Activated naive CD8-positive, alpha-beta T cell treated with anti-CD3 and anti-CD28 coated beads, Interleukin-2, amount 50 U/mL, for 24 hours (primary cell): ENCODE measurements around the gene C11orf24.

Source experiments
- ATAC-seq: fragments of 150-1000 bp; cut with Tn5 transposase; one replicate; pipeline ENCODE4 v1.10.0; 2021
- DNase-seq: peaks from one replicate; pipeline ENCODE4 v3.0.0; 2021
- H3K27ac Mint-ChIP-seq: one replicate; pipeline ENCODE4 v1.8.0; 2021; ENCODE audit warnings: mild to moderate bottlenecking, mixed read lengths
- H3K27me3 Mint-ChIP-seq: one replicate; pipeline ENCODE4 v1.8.0; 2021; ENCODE audit warnings: mixed read lengths
- H3K36me3 Mint-ChIP-seq: one replicate; pipeline ENCODE4 v1.8.0; 2021; ENCODE audit warnings: low read depth, mixed read lengths
- H3K4me1 Mint-ChIP-seq: one replicate; pipeline ENCODE4 v1.8.0; 2021; ENCODE audit warnings: mixed read lengths
- H3K4me3 Mint-ChIP-seq: one replicate; pipeline ENCODE4 v1.8.0; 2021; ENCODE audit warnings: mild to moderate bottlenecking, moderate library complexity, mixed read lengths
- H3K9me3 Mint-ChIP-seq: one replicate; pipeline ENCODE4 v1.8.0; 2021; ENCODE audit warnings: mixed read lengths

The C11orf24 gene

DNA sequence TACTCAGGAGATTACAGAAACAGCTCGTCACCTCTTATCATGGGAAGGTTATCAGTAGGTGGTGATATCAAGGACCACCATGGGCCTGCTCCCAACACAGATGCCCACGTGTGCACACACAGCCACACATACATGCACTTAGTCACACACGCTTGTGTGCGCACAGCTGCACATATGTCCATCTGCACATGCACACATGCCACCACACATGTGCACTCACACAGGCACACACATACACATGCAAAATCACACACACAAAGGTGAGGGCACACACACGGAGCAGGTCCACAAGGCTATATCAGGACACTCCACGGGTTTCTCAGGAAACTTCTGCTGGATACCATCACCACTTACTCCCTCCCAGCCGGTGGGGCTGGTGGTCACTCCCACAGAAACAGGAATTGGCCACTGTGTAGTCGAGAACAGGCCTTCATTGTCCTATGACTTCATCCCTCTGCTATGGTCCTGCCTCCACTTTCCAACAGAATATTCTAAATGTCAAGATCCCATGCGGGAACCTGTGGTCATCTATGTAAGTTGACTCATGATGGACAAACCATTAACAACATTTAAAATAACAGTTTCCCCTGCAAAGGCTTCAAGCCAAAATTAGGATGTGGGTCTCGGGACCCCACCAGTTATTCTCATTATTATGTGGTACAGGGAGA is 2.2 kb downstream of the C11orf24 start:
- H3K27me3 Mint-ChIP-seq: no peaks in the 10 kb centered on the region
- H3K36me3 Mint-ChIP-seq: peaks cover 26% of the 10 kb centered on the region
- ATAC-seq (no peak), DNase-seq (no peak)
- peaks cover 37% of the 10 kb centered on the region for H3K4me1 Mint-ChIP-seq
- H3K9me3 Mint-ChIP-seq: no peaks in the 10 kb centered on the region
- peak overlapping the region; percentile 9 for H3K4me3 Mint-ChIP-seq
- H3K27ac Mint-ChIP-seq: no peak overlapping the region

DNA sequence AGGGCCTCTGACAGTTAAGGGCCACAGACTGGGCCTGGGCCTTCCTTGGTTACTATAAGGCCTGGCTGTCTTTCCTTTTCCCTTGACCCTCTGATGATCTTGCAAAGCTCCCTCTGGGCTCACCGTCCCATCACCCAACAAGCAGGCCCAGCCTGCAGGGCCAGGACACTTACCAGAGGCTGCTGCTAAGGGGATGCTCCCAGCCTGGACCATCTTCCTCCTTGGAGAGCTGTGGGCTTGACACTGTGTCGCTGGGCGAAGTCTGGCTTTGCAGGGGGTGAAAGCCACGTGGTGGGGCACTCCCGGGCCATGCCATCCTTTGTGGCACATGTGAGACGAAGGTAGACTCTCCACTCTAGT is 3.9 kb downstream of the C11orf24 start:
- ATAC-seq (no peak), DNase-seq (no peak)
- Mint-ChIP-seq H3K27ac (no peak overlapping the region), H3K36me3 (peaks cover 38% of the 10 kb centered on the region), H3K27me3 (no peaks in the 10 kb centered on the region), H3K9me3 (no peaks in the 10 kb centered on the region), H3K4me3 (no peak overlapping the region), H3K4me1 (peaks cover 31% of the 10 kb centered on the region)

DNA sequence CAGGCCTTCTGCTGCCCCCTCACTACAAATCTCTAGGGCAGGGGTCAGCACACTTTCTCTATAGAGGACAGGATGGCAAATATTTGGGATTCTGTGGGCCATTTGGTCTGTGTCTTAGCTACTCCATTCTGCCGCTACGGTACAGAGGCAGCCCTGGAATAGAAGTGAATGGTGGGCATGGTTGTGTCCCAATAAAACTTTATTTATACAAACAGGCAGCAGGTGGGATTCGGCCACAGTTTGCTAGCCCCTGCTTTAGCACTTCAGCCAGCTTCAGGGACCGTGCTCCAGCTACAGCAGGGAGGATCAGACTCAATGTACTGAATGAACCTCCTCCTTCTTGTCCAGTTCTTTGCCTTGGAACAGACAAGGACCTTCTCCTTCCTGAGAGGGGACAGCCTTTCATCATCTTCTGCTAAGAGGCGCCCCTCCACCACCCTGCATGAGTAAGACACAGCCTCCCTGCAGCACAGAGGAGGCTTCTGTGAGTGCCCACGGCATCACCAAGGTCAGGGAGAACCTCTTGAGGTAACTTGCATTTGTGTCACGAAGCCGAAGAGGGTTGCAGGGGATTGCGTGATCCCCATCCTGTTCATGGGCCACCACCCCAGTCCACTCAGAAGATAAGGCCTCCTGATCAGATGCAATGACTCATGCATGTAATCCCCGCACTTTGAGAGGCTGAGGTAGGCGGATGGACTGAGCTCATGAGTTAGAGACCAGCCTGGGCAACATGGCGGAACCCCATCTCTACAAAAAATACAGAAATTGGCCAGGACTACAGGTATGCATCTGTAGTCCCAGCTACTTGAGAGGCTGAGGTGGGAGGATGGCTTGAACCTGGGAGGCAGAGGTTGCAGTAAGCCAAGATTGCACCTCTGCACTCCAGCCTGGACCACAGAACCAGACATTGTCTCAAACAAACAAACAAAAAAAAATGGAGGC is 4.6 kb downstream of the C11orf24 start:
- no peaks in the 10 kb centered on the region for H3K27me3 Mint-ChIP-seq
- H3K27ac Mint-ChIP-seq: no peak overlapping the region
- H3K36me3 Mint-ChIP-seq: peaks cover 41% of the 10 kb centered on the region
- H3K4me3 Mint-ChIP-seq: no peak overlapping the region
- H3K4me1 Mint-ChIP-seq: peaks cover 25% of the 10 kb centered on the region
- no peak for ATAC-seq
- DNase-seq: no peak
- no peaks in the 10 kb centered on the region for H3K9me3 Mint-ChIP-seq

DNA sequence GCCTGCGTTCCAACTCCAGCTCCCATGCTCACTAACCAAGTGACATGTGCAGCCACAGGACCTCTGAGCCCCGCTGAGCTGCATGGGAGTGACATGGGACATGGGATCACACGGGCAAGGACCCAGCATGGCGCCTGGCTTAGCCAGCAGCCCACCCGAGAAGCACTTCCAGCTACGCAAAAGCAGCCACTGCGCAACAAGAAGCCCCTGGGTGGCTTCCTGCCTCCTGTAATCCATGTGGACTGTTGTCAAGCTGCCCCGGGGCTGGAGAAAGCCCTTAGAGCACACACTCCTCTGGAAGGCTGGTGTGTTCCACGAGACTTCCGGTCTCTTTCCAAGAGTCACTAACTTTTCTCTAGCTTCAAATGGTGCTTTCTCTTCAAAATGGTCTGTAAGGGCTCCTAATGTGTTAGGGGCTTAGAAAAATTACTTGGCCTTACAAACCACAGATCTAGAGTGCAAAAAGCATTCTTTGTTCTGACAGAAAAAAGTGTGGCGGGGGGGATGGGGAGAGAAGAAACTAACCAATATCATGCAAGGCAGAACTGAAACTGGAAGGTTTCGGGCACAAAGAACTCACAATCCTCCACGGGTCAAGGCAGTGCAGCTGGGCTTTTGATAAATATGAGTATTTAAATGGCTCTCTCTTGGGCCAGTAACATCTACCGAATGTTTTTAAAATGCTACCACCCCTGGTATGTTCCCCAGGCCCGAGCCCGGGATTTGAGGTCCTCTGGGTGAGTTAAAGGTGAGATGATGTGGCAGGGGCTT is 5.5 kb downstream of the C11orf24 start:
- Mint-ChIP-seq H3K27me3 (no peaks in the 10 kb centered on the region), H3K36me3 (peaks cover 44% of the 10 kb centered on the region), H3K4me1 (peaks cover 24% of the 10 kb centered on the region), H3K4me3 (no peak overlapping the region), H3K27ac (no peak overlapping the region), H3K9me3 (no peaks in the 10 kb centered on the region)
- ATAC-seq (no peak), DNase-seq (no peak)

DNA sequence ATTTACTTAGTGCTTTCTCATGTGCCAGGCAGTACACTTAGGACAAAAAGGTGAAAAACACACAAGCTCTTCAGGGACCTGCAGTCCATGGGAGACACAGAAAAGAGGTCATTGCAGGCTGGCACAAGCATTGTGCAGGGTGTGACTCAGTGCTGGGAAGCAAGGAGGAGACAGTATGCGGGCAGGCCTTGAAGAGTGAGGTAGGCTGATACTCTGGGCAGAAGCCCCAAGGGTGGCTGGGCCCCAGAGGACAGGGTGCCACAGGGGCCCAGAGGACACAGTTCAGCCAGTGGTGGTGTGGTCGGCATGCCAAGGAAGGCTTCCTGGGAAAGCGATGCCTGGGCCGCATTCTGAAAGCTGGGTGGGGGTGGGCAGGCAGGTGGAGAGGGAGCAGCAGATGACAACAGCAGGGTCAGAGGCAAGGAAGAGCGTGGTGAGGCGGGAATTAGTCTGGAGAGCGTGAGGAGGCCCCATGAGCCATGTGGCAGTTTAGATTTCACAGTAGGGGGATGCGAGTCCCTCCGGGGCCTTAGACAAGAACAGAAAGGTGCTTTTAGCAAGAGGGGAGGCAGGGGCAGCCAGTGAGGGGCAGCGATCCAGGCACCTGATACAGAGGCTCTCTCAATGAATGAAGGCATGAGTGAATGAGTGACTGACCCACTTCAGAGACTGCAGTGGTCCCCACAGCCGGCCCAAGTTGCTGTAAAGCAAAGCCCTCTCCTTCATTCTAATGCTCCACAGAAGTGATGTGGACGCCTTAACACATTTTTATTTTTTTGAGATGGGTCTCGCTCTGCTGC is 6.8 kb downstream of the C11orf24 start:
- ATAC-seq (no peak), DNase-seq (no peak)
- Mint-ChIP-seq H3K27ac (no peak overlapping the region), H3K4me1 (peaks cover 15% of the 10 kb centered on the region), H3K4me3 (no peak overlapping the region), H3K36me3 (peaks cover 45% of the 10 kb centered on the region), H3K9me3 (no peaks in the 10 kb centered on the region), H3K27me3 (no peaks in the 10 kb centered on the region)

DNA sequence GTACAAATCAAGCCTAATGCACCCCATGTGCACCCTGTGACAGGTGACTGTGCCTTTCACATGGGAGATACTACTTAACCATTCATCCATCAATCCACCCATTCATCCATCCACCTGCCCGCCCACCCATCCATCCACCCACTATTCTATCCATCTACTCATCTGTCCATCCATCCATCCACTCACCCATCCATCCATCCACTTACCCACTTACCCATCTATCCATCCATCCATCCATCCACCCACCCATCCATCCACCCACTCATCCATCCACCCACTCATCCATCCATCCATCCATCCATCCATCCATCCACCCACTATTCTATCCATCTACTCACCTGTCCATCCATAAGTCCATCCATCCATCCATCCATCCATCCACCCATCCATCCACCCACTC is 7.5 kb downstream of the C11orf24 start:
- peaks cover 8% of the 10 kb centered on the region for H3K4me1 Mint-ChIP-seq
- H3K9me3 Mint-ChIP-seq: no peaks in the 10 kb centered on the region
- H3K27ac Mint-ChIP-seq: no peak overlapping the region
- H3K27me3 Mint-ChIP-seq: no peaks in the 10 kb centered on the region
- peaks cover 44% of the 10 kb centered on the region for H3K36me3 Mint-ChIP-seq
- no peak for DNase-seq
- ATAC-seq: no peak
- no peak overlapping the region for H3K4me3 Mint-ChIP-seq

DNA sequence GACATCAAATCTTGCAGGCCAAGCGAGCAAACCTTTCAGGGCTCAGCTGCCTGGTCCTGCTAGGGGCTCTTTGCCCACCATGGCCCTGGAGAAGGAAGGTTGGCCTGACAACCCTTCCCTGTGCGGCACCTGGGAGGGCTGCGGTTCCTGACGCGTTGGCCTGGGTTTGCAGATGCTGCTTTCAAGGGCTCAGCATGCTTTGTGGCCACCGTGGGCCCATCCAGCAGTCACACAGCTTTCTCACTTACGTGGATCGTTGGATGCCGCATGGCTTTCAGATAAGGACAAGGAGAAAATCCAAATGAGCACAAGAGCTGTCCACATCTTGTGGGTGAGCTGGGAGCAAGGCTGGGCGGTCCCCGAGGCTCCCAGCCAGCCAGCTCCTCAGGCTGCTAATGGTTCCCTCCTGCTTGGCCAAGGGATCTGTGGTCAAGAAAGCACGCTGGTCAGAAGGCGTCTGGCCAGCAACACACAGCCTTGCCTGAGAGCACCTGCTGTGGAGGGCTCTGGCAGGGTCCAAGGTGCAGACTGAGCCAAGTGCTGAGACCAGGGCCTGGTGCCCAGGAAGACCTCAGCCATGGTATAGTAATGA is 8.2 kb downstream of the C11orf24 start:
- H3K27ac Mint-ChIP-seq: no peak overlapping the region
- peaks cover 44% of the 10 kb centered on the region for H3K36me3 Mint-ChIP-seq
- no peak overlapping the region for H3K4me3 Mint-ChIP-seq
- no peak for DNase-seq
- H3K9me3 Mint-ChIP-seq: no peaks in the 10 kb centered on the region
- peaks cover 4% of the 10 kb centered on the region for H3K4me1 Mint-ChIP-seq
- ATAC-seq: no peak
- H3K27me3 Mint-ChIP-seq: no peaks in the 10 kb centered on the region

DNA sequence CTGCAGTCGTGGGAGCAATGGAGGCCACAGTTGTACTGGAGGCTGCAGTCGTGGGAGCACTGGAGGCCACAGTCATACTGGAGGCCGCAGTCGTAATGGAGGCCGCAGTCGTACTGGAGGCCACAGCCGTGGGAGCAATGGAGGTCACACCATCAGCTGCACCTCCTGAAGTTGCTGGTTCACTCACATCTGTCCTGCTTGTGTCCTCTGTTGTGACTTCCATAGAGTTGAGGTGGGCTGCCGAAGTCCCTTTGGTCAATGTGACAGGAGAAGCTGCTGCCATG is 9.3 kb downstream of the C11orf24 start:
- peaks cover 4% of the 10 kb centered on the region for H3K4me1 Mint-ChIP-seq
- H3K27me3 Mint-ChIP-seq: no peaks in the 10 kb centered on the region
- peaks cover 39% of the 10 kb centered on the region for H3K36me3 Mint-ChIP-seq
- ATAC-seq: no peak
- no peak for DNase-seq
- H3K27ac Mint-ChIP-seq: no peak overlapping the region
- H3K4me3 Mint-ChIP-seq: no peak overlapping the region
- no peaks in the 10 kb centered on the region for H3K9me3 Mint-ChIP-seq

DNA sequence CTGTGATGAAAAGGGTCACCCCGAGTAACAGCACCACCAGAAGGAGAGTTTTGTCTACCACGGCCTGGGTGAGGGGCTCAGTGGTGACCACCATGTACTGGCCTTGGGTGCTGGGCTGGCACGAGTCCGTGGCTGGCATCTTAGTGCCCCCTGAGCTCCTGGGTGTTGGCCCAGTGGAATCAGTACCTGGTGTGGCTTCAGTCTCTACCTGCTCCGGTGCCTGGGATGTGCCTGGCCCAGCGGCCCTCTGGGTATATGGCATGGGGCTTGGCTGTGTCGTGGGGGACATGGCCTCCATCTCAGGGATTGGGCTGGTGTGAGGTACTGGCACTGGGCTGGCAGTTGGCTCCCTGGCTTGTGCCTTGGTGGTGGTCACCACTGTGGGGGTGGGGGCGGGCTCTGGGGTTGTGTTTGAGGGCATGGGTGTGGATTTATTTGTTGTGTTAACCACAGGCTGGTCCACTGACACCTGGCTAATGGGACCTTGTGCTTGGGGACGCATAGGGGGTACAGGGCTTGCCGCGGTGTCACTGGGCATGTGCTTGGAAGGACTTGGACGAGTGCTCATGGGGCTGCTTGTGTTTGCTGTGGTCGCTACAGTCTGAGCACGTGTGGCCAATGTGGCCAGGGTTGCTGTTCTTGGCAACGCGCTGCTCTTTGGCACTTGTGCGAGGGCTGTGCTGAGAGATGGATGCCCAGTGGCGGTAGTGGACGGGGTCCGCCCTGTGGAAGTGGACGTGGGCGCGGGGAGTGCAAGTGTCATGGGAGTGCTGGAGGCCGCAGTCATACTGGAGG is 9.8 kb downstream of the C11orf24 start:
- no peak for ATAC-seq
- DNase-seq: no peak
- Mint-ChIP-seq H3K27ac (no peak overlapping the region), H3K36me3 (peaks cover 33% of the 10 kb centered on the region), H3K4me1 (peaks cover 7% of the 10 kb centered on the region), H3K4me3 (no peak overlapping the region), H3K9me3 (no peaks in the 10 kb centered on the region), H3K27me3 (no peaks in the 10 kb centered on the region)

DNA sequence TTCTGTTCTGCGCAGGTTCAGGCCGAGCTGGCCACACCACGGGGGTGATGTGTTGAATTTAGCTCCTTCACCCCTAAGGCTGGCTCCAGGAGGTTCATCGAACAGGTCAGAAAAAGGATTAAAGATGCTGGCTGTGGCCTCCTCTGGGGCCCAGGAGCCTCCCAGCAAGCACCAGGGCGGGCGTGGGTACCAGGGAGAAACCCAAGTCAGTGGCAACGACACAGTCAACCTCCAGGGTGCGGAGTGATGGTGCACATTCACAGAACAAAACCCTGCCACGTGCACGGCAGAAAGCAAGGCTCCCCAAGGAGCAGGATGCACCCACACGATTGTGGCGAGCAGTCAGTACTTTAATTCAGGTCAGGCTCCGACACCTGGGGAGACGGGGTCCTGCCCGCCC is 10.8 kb downstream of the C11orf24 start:
- ATAC-seq: no peak
- DNase-seq: no peak
- H3K4me1 Mint-ChIP-seq: peaks cover 4% of the 10 kb centered on the region
- peaks cover 28% of the 10 kb centered on the region for H3K36me3 Mint-ChIP-seq
- no peak overlapping the region for H3K27ac Mint-ChIP-seq
- H3K9me3 Mint-ChIP-seq: no peaks in the 10 kb centered on the region
- H3K4me3 Mint-ChIP-seq: no peak overlapping the region
- no peaks in the 10 kb centered on the region for H3K27me3 Mint-ChIP-seq

DNA sequence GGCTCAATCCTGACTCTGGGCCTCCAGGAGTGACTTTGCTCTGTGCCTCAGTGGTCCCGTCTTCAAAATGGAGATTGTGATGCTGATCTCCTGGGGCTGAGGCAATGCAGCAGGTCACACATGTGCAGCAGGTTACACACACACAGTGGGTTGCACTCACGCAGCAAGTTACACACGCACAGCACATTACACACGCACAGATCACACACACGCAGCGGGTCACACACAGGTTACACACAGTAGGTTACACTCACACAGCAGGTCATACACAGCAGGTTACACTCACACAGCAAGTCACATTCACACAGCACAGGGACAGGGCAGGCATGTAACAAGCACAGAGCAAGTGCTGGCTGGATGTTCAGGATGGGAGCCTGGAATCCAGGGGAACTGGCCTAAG is 11.3 kb downstream of the C11orf24 start:
- H3K4me1 Mint-ChIP-seq: peaks cover 4% of the 10 kb centered on the region
- no peak overlapping the region for H3K27ac Mint-ChIP-seq
- H3K4me3 Mint-ChIP-seq: no peak overlapping the region
- H3K9me3 Mint-ChIP-seq: no peaks in the 10 kb centered on the region
- ATAC-seq (no peak), DNase-seq (no peak)
- H3K36me3 Mint-ChIP-seq: peaks cover 28% of the 10 kb centered on the region
- H3K27me3 Mint-ChIP-seq: no peaks in the 10 kb centered on the region

DNA sequence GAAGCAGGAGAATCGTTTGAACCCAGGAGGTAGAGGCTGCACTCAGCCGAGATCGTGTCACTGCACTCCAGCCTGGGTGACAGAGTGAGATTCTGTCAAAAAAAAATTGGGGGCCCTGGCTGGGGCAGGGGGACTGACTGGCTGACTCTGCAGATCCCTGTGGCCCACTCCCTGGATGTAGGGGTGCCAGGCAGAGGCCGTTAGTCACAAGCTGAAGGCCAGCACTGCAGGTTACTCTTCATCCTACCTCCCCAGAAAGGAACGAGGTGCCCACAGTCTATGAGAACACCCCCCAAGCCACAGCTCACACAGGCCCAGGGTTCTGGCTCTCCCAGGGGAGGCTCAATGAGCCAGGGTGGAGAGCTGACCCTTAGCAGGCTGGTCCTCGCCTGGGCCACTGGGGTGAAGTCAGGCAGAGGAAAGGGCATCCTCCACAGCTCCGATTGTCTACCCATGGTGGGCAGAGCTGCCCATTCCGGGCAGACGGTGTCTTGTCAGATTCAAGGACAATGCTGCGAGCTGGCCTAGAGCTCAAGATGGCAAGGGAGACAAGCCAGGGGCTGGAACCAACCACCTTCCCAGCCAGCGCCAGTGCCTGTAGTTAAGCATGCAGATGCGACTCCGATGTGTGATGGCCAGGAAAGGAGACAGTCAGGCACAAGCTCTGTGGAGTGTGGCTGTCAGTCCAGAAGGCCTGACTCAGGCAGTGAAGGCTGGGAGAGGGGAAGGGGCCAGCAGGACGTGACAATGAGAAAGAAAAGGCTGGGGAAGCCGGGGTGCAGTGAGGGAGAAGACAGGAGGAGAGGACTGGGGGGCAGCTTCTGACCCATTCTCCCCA is 12.4 kb downstream of the C11orf24 start:
- Mint-ChIP-seq H3K36me3 (peaks cover 20% of the 10 kb centered on the region), H3K4me1 (peaks cover 4% of the 10 kb centered on the region), H3K27me3 (no peaks in the 10 kb centered on the region), H3K27ac (no peak overlapping the region), H3K4me3 (no peak overlapping the region), H3K9me3 (no peaks in the 10 kb centered on the region)
- ATAC-seq (no peak), DNase-seq (no peak)

DNA sequence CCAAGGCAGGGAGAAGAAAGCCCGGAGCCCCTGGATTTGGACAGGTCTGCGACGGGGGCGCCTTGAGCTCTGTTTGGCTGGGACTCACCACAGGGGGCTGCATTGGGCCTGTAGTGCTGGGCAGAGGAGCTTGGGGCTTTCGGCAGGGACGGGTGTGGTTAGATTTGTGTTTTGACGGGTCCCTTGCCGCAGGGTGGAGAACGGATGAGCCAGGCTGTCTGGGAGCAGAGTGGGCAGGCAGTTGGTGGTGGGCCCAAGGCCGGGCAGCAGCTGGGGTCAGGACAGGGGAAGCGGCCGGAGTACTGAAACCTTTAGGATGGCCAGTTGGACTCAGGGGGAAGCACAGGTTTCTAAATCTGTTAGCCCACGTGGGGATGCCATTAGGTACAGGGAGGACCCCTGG is 13.4 kb downstream of the C11orf24 start:
- DNase-seq: no peak
- Mint-ChIP-seq H3K36me3 (peaks cover 16% of the 10 kb centered on the region), H3K4me3 (no peak overlapping the region), H3K9me3 (no peaks in the 10 kb centered on the region), H3K27ac (no peak overlapping the region), H3K4me1 (peaks cover 4% of the 10 kb centered on the region), H3K27me3 (no peaks in the 10 kb centered on the region)
- no peak for ATAC-seq
